HG03558 (cell line): ENCODE data around the gene RABGEF1.
A peak's percentile ranks its signal among the peaks of the same experiment; 100 is the strongest.
"Not testable (repeated sequence)": the region's sequence is repeated elsewhere in the genome, so short reads cannot be mapped to it uniquely, and the experiment has no call there.

Experiments
- ATAC-seq: cut with Tn5 transposase; IDR thresholded peaks from one replicate; pipeline ENCODE4 v1.9.1; 2021; ENCODE audit warnings: moderate number of reproducible peaks; ENCODE audit not compliant: unreplicated experiment; ENCODE audit errors: extremely low read depth

Gene RABGEF1

DNA sequence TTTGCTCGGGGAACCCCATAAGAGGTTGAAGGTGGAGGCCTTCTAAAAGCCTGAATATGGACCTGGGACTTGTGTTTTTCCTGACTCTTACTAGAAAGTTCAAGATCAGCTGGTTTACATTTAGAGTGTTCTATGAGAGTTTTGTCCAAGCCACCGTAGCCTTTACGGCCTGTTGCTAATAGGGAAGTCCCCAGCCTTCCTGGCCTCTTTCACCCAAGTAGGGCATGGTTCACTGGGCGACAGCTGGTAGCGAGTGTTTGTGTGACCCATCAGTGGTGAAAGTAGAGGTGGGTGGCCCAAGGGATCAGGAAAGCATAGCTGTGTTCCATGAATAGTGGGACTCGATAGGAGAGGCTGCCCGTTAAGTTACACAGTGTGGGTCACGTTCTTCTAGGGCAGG, 60.1 kb downstream of the RABGEF1 start:
- no peak for ATAC-seq

DNA sequence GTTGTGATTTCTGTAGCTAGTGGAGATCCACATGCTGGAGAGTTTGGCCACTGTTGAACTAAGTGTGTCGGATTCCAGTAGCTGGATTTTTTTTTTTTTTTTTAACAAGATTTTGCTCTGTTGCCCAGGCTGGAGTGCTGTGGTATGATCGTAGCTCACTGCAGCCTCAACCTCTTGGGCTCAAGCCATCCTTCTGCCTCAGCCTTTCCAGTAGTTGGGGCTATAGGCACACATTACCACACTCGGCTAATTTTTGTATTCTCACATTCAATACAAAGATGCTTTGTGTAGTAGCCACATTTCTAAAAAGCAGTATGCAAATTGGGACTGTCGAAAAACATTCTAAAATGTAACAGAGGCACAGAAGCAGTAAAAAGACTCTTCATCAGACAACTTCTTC, 63.5 kb downstream of the RABGEF1 start:
- no peak for ATAC-seq

DNA sequence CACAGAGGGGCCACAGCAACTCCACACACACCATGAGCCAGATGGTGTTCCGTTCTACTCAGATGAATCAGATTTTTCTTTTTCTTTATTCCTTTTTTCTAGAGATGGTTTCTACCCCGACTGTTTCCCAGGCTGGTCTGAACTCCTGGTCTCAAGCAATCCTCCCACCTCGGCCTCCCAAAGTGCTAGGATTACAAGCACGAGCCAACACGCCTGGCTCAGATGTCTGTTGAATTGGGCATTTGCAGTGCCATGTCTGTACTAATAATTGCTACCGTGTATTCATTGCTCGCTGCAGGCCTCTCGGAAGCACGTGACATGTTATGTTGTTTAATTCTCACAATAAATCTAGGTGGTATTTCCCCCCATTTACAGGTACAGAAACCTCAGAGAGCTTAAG, 67.2 kb downstream of the RABGEF1 start:
- no peak for ATAC-seq

DNA sequence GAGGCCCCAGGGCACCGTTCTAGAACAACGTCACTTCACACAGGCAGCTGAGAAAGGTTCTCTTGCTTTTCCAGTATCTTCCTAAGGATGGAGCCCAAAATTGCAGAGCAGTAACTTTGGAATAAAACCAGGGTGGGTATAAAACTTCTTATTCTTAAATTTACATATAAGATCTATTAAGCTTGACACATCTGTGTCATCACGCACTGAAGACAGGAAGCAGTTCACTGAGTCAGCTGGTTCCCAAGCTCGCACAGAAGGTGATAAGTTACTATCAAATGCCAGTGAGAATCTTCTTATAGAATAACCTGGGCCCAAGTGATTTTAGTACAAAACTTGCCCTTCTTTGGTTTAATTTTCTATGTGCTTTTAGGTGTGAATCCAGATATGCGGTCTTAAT, 70.2 kb downstream of the RABGEF1 start:
- no peak for ATAC-seq

DNA sequence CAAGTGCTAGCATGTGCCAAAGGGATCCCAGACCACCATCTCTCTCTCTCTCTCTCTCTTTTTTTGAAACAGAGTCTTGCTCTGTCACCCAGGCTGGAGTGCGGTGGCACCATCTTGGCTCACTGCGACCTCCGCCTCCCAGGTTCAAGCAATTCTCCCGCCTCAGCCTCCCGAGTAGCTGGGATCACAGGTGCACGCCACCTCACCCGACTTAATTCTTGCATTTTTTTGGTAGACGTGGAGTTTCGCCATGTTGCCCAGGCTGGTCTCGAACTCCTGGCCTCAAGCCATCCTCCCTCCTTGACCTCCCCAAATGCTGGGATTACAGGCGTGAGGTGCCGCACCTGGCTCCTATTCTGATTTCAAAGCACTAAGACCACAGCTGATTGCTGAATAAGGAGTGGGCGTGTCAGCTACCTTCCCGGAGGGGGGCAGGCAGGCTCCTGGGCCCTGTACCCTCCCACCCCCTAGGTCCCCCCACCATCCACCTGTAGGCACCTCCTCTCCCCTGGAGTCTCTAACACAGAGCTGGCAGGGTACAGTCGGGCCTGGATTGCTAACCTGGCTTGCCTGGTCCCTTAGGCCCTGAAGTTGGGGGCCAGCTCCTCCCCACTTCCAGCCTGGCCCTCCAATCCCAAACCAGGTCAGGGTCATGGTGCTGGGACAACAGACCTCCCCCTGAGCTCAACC, 74.8 kb downstream of the RABGEF1 start:
- ATAC-seq, result not testable (repeated sequence)

DNA sequence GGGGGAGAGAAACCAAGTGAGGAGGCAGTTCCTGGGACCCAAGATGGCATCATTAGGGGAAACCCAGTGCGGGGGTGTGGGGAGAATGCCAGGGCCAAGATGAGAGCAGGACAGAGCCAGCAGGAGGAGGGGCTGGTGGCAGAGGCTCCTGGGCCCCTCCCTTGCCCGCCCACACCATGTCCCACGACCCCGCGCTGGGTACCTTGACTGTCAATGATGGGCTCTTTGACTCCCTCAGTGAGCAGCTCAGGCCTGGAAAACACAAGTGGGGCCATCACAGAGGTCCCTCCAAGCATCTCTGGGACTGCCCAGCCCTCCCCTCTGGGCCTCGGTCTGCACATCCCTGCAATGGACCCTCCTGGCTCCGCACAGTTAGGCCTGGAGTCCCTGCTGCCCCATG, 75.4 kb downstream of the RABGEF1 start:
- no peak for ATAC-seq

DNA sequence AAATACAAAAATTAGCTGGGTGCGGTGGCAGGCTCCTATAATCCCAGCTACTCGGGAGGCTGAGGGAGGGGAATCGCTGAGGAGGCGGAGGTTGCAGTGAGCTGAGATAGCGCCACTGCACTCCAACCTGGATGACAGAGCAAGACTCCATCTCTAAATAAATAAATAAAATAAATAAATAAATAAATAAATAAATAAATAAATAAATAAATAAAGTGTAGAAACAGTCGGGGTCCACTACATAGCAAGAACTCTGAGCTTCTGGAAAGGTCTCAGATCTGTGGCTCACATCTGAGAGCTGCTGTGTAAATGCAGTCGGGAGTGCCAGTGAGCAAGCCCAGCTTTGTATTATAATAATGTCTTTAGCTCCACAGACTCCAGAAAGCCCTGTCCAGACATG, 76.1 kb downstream of the RABGEF1 start:
- ATAC-seq, result not testable (repeated sequence)

DNA sequence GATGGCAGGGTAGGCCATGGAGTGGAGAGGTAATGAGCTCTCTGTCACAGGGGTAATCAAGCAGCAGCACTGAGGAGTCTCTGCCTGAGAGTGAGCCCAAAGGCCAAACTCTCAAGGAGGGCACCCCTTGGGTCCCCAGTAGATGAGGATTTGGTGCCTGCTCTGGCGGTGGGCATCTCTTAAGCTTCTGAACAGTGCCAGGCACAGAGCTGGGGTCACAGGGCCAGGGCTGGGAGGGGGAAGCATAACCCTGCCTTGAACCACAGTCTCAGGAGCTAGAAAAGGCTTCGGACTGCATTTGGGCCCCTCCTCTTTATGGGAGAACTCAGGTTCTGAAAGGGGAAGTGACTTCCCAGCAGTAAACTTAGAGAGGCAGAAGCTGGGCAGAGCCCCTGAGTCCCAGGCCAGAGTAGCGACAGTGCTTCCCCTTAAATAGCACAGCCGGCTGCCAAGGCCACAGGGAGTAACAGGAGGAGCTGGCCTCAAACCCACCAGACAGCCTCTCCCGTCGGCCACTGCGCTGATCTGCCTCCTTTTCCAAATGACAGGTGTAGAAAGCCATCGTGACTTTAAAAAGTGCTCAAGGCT, 76.8 kb downstream of the RABGEF1 start:
- not testable (repeated sequence) for ATAC-seq

DNA sequence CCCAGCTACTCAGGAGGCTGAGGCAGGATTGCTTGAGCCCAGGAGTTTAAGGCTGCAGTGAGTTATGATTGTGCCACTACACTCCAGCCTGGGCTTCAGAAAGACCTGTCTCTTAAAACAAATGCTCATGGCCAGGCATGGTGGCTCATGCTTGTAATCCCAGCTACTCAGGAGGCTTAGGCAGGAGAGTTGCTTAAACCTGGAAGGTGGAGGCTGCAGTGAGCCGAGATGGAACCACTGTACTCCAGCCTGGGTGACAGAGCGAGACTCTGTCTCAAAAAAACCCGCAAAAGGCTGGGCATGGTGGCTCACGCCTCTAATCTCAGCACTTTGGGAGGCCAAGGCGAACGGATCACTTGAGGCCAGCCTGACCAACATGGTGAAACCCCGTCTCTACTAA, 77.4 kb downstream of the RABGEF1 start:
- not testable (repeated sequence) for ATAC-seq

DNA sequence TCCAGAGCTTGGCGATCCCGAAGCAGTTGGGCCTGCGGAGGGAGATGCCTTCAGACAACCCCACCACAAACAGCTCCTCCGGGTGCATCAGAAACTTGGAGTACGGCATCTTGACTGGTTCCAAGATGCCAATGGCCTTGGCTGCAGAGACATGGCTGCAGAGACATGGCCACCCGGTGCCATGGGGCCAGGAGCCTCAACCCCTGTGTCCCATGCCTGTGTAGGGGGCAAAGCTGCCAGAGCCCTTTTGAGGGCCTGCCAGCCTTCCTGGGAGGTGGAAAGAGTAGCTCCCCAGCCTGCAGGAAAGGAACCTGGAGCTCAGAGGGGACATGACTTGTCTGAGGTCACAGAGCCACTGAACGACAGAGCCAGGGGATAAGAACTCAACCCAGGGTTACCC, 83.5 kb downstream of the RABGEF1 start:
- no peak for ATAC-seq

DNA sequence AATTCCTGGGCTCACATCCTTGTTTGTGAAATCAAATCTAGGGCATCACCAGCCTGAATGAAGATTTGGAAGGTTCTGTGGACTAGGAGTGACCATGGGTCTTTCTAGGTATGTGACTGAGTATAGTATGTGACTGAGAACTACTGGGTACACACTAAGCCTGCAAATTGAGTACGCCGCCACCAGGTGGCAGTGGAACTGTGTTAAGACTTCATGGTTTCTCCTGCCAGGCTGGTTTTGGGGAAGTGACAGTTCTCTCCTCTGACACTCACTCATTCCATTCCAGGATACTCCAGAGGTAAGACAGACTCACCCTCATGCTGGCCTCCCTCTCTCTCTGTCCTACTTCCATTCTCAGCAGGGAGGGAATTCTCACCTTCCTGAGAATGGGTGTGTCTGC, 85.0 kb downstream of the RABGEF1 start:
- not testable (repeated sequence) for ATAC-seq

DNA sequence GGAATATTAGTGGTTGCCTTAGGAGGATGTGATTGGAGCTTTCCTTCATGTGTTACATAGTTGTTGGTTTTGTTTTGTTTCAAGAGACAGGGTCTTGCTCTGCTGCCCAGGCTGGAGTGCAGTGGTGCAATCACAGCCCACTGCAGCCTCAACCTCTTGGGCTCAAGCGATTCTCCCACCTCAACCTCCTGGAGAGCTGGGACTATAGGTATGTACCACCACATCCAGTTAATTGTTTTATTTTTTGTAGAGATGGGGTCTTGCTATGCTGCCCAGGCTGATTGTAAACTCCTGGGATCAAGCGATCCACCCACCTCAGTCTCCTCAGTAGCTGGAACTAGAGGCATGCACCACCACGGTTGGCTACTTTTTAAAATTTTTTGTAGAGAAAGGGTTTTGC, 86.1 kb downstream of the RABGEF1 start:
- ATAC-seq, result no peak

DNA sequence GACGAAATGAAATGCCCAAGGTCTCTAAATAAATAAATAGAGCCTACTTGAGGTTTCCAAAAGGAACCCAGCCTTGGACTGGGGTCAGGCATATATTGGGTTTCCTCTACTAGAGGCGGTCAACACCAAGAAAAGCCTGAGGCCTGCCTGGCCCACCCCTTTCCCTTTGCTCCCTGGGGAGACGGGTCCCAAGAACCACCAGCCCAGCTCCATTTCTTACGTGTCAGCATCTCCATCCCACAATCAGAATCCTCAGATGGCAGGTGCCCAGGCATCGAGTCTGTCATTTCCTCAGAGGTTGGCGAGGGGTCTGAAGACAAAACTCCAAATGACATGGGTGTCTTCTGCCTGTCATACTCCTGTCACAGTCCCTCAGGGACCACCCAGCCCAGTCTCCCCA, 90.4 kb downstream of the RABGEF1 start:
- ATAC-seq, result not testable (repeated sequence)

DNA sequence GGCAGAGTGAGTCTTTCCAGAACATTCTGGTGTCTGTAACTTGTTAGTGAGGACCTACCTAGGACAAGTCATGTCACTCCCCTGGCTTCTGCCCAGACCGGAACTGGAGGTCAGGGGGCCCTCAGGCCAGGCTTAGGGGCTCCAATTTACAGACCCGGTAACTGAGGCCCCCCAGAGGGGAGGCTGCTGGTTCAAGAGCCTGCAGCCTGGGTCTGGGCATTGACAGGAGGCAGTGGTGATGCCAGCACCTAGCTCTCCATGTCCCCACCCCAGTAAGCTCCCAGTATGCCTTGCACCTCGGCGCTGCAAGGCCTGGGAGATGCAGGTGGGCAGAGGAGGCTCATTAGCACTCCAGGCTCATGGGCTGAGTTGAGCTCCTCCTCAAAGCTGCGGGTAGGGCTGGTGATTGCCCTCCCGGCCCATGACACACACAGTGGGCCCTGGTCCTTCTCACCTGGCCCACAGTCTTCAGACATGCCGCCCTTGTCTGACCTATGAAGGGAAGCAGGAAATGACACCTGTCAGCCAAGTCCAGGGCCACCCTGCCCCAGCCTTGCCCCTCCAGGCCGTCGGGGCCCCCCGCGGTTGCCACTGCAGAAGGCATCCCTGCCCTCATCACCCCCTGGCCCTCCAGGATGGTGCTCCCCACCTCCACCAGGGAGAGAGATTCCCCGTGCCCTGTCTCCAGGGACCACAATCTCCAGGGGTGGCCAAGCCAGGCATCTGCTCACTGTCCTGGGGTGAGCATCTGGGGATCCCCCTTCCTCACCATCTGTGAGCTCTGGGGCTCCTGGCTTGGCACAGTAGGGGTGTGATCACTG, 92.2 kb downstream of the RABGEF1 start:
- ATAC-seq, result no peak

DNA sequence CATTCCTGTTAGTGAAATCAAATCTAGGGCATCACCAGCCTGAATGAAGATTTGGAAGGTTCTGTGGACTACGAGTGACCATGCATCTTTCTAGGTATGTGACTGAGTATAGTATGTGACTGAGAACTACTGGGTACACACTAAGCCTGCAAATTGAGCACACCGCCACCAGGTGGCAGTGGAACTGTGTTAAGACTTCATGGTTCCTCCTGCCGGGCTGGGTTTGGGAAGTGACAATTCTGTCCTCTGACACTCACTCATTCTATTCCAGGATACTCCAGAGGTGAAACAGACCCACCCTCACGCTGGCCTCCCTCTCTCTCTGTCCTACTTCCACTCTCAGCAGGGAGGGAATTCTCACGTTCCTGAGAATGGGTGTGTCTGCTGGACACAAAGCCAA, 96.5 kb downstream of the RABGEF1 start:
- no peak for ATAC-seq

DNA sequence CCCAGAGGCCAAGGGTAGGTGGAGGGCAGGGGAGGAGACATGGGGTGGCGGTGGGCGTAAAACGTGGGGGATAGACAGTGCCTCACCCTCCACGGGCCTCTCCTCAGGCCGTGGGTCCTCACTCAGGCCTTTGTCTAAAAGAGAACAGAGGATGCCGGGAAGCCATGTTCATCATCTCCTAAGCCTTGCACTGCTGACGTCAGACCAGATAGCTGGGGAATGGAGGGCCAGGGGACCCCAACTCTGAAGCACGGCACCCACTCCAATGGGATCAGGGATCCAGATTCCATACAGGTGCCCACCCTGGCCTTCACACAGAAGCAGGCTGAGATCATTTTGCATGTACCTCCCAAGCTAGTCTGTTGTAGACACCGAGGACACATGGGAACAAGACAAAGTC, 97.1 kb downstream of the RABGEF1 start:
- no peak for ATAC-seq

DNA sequence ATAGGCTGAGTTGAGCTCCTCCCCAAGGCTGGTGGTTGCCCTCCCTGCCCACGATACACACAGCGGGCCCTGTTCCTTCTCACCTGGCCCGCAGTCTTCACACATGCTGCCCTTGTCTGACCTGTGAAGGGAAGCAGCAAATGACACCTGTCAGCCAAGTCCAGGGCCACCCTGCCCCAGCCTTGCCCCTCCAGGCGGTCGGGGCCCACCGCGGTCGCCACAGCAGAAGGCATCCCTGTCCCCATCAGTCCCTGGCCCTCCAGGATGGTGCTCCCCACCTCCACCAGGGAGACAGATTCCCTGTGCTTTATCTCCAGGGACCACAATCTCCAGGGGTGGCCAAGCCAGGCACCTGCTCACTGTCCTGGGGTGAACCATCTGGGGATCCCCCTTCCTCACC, 99.3 kb downstream of the RABGEF1 start:
- no peak for ATAC-seq

DNA sequence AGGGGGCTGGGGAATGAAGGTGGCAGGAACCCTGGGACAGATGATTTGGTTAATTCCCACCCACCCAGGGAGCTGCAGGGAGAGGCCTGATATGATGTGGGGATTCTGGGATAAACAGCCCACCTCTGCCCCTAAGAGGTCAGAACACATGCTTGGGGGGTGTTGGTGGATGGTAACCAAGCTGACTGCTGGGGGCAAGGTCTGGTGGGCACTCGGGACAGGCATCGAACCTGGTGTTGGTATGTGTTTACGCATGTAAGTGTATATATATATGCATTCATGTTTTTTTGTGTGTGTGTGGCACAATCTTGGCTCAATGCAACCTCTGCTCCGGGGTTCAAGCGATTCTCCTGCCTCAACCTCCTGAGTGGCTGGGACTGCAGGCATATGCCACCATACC, 99.8 kb downstream of the RABGEF1 start:
- no peak for ATAC-seq

DNA sequence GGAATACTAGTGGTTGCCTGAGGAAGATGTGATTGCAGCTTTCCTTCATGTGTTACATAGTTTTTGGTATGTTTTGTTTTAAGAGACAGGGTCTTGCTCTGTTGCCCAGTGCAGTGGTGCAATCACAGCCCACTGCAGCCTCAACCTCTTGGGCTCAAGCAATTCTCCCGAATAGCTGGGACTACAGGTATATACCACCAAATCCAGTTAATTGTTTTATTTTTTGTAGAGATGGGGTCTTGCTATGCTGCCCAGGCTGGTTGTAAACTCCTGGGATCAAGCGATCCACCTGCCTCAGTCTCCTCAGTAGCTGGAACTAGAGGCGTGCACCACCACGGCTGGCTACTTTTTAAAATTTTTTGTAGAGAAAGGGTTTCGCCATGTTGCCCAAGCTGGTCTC, 101.4 kb downstream of the RABGEF1 start:
- ATAC-seq, result no peak

DNA sequence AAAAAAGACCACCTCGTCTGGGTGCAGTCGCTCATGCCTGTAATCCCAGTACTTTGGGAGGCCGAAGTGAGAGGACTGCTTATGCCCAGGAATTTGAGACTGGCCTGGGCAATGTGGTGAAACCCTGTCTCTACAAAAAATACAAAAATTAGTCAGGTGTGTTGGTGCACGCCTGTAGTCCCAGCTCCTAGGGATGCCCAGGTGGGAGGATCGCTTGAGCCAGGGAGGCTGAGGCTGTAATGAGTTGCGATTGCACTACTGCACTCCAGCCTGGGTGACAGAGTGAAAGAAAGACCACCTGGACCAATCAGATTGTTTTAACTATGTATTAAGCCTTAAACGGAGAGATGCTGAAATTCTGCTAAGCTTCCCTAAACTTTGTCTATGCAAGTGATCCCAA, 103.0 kb downstream of the RABGEF1 start:
- ATAC-seq, result not testable (repeated sequence)

DNA sequence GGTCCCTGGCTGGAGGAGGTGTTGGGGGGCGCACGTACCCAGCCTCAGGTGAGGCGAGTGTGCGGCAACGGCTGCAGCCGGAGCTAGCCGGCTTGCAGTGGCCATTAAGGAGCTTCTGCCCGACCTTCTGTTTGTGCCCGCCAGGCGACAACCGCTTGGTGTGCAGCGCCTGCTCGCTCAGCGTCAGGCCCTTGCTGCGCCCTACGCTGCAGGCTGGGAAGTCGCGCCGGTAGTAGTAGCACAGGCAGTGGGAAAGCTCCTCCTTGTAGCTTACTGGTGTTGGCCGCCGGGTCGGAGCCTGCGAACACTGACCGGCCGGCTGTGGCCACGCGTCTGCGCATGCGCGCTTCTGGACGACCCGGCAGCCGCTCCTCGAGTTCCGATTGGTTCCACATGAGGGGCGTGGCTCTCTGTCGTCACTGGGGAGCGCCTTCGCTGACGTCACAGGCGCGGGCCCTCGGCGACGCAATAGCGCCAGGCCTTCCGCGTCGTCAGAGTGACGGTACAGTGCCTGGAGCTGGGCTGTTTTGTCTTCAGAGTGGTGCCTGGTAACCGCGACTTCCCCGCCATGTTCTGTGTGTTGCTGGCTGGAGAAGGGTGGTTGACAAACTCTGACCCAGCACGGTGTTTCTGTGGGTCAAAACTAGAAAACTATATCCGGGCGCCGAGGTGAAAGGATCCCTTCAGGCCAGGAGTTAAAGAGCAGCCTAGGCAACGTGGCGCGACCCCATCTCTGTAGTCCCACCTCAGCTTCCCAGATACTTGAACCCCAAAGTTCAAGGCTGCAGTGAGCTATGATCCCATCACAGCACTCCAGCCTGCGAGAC, 104.2 kb downstream of the RABGEF1 start:
- ATAC-seq, result peak; percentile 93
